Activated T-cell treated with anti-CD3 and anti-CD28 coated beads, Interleukin-2, amount 50 U/mL, for 4 hours (primary cell): ENCODE results near the gene MOB2. TPM values are rescaled to one million over a fixed set of nuclear protein-coding genes. Genes with fewer than 3 reads are reported as not detected.

Experiments used
- ATAC-seq, 2 donors: fragments of 200-7000 bp; cut with Tn5 transposase; one replicate each; pipeline ENCODE4 v1.10.0; 2021
- DNase-seq: peaks from one replicate; pipeline ENCODE4 v3.0.0-alpha.2; 2020
- H3K27me3 Mint-ChIP-seq: one replicate; pipeline ENCODE4 v1.8.0; 2021; ENCODE audit warnings: low read depth, mixed read lengths
- H3K36me3 Mint-ChIP-seq: one replicate; pipeline ENCODE4 v1.8.0; 2022; ENCODE audit warnings: mixed read lengths; ENCODE audit not compliant: insufficient read depth
- H3K4me1 Mint-ChIP-seq: one replicate; pipeline ENCODE4 v1.8.0; 2021; ENCODE audit warnings: low read depth, mixed read lengths
- H3K4me3 Mint-ChIP-seq: one replicate; pipeline ENCODE4 v1.8.0; 2021; ENCODE audit warnings: mild to moderate bottlenecking, moderate library complexity, mixed read lengths
- H3K9me3 Mint-ChIP-seq: one replicate; pipeline ENCODE4 v1.8.0; 2021; ENCODE audit warnings: mixed read lengths
- total RNA-seq, 3 donors: library from RNA; stranded (reverse); gene quantifications; one replicate each; pipeline ENCODE4 v1.2.1, GENCODE V29; 2021

MOB2 gene
- total RNA-seq, 3 donors from 2014 or later = 17.7 to 20.1 (median 18.2) TPM

- ATAC-seq (no peak), DNase-seq (no peak)
- no peaks in the 10 kb centered on the region for H3K9me3 Mint-ChIP-seq
- peaks cover 15% of the 10 kb centered on the region for H3K36me3 Mint-ChIP-seq
- peaks cover 5% of the 10 kb centered on the region for H3K4me1 Mint-ChIP-seq
- no peaks in the 10 kb centered on the region for H3K27me3 Mint-ChIP-seq
- H3K4me3 Mint-ChIP-seq = no peak overlapping the region
Measured at GRCh38 chr11:1480191-1480554, 6.4 kb downstream of the MOB2 start.

DNA sequence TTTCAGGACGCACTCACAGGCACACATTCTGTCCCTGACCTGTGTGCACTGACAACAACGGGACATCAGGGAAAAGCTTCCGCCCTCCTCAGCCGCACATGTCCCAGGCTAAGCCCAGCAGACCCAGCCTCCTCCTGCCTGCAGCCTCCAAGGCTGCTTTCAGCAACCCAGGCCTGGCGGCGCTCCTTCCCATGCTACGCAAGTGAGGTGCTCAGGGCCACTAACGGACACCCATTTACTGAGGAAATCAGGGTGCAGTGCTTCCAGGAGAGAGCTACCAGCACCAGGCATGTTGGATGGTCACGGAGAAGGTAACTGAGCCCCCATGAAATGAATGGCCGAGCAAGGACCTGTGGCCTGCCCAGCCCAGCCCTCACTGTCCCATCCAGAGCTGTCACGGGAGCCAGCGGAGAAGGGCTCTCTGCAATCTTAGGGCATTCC is 6.9 kb downstream of the MOB2 start:
- Mint-ChIP-seq H3K36me3 (peaks cover 16% of the 10 kb centered on the region), H3K4me1 (peaks cover under 1% of the 10 kb centered on the region), H3K9me3 (no peaks in the 10 kb centered on the region), H3K4me3 (no peak overlapping the region), H3K27me3 (no peaks in the 10 kb centered on the region)
- ATAC-seq = no peak
- no peak for DNase-seq

DNA sequence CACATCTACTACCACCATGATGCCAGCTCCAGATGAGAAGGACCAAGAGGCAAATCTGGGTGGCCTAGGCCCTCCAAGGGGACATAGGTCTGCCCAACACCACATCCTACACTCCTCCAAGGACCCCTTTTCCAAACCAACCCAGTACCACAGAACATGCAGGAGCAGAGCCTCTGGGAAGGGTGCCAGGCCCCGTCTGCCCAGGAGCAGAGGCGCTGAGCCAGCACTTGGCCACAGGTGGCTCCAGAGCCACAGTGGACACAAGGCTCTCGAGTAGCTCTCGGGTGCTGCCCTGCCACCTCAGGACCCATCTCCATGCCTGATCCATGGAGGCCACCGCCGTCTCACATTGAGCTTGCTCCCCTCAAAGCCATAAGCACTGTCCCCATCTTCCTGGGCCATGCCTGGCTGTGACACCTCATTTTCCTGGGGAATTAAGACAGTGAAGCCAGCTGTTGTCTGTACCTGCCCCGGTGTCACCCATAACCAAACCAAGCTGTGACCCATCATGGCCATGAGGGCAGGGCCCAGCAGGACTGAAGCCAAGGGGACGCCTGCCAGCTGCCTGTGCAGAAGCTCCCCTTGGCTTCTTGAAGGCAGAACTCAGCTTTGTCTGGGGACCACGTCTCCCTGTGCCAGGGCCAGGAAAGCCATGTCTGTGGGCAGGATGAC is 7.4 kb downstream of the MOB2 start:
- DNase-seq = no peak
- no peaks in the 10 kb centered on the region for H3K27me3 Mint-ChIP-seq
- peaks cover 18% of the 10 kb centered on the region for H3K36me3 Mint-ChIP-seq
- H3K4me1 Mint-ChIP-seq = no peaks in the 10 kb centered on the region
- ATAC-seq = no peak
- no peaks in the 10 kb centered on the region for H3K9me3 Mint-ChIP-seq
- H3K4me3 Mint-ChIP-seq = no peak overlapping the region

GRCh38 chr11:1478544-1478943 is 8.0 kb downstream of the MOB2 start:
- DNase-seq = no peak
- no peaks in the 10 kb centered on the region for H3K4me1 Mint-ChIP-seq
- H3K4me3 Mint-ChIP-seq = no peak overlapping the region
- ATAC-seq = no peak
- H3K36me3 Mint-ChIP-seq = peaks cover 20% of the 10 kb centered on the region
- H3K9me3 Mint-ChIP-seq = no peaks in the 10 kb centered on the region
- no peaks in the 10 kb centered on the region for H3K27me3 Mint-ChIP-seq

DNA sequence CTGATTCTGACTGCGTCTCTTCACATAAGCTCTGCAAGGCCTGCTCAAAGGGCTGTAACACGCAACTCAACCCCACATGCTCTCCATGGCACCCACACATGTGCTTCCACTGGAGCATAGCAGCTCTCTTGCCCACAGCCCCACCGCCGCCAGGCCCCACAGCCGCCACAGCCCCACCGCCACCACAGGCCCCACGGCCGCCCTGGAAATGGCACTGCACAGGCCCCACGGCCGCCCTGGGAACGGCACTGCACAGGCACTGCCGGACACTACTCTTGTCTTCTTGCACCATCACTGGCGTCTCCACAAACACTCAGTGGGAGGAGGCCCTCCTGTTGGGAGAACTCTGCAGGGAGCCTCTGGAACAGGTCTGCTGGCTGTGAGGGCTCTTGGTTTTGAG is 8.6 kb downstream of the MOB2 start:
- ATAC-seq = no peak
- no peak for DNase-seq
- no peaks in the 10 kb centered on the region for H3K4me1 Mint-ChIP-seq
- no peaks in the 10 kb centered on the region for H3K9me3 Mint-ChIP-seq
- no peak overlapping the region for H3K4me3 Mint-ChIP-seq
- no peaks in the 10 kb centered on the region for H3K27me3 Mint-ChIP-seq
- peaks cover 20% of the 10 kb centered on the region for H3K36me3 Mint-ChIP-seq

DNA sequence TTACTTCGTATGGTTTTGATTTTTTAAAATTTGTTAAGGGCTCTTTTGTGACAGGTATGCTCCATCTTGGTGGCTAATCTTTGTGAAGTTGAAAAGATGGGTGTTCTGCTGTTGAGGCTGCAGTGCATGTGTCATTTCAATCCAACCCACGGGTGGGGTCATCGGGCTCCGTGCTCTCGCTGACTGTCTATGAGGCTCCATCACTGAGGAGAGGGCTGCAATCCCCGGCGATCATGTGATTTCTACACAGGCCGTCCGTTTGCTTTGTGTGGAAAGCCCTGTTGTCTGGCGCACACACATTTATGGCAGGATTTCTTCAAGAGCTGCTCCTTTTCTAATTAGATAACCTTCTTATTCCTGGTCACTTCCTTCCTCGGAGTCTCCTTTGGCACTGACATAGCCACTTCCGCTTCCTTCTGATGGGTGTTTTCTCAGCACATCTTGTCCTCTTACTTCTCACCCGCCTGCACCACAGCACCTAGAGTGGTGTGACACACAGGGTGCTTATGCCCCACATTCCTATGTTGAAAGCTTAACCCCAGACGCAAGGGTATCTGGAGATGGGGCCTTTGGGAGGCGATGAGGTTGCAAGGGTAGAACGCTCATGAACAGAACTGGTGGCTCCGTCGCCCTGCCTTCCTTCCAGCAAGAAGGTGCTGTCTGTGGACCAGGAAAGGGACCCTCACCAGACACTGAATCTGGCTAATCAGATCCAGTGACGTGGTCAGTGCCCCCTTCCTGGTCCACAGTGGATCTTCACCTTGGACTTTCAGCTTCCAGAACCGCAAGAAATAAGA is 9.4 kb downstream of the MOB2 start:
- peaks cover 20% of the 10 kb centered on the region for H3K36me3 Mint-ChIP-seq
- no peaks in the 10 kb centered on the region for H3K9me3 Mint-ChIP-seq
- DNase-seq (no peak), ATAC-seq (no peak)
- H3K4me1 Mint-ChIP-seq = no peaks in the 10 kb centered on the region
- no peaks in the 10 kb centered on the region for H3K27me3 Mint-ChIP-seq
- H3K4me3 Mint-ChIP-seq = no peak overlapping the region

DNA sequence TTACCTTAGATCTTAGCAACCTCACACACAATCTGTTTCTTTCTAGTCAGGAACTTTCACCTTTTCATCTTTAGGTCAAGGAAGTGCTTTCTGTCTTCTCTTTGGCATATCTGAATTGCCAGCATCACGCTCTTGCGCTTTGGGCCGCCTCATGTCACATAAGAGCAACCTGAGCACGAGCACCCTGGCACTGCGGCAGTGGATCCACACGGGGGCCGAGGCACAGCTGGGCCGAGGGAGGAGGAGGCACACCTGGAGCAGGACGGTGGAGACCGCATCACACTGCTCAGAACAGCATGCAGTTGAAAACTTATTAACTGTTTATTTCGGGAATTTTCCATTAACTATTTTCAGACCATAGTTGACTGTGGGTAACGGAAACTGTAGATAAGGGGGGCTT is 10.7 kb downstream of the MOB2 start:
- ATAC-seq (no peak), DNase-seq (no peak)
- Mint-ChIP-seq H3K4me1 (no peaks in the 10 kb centered on the region), H3K4me3 (no peak overlapping the region), H3K36me3 (peaks cover 25% of the 10 kb centered on the region), H3K9me3 (no peaks in the 10 kb centered on the region), H3K27me3 (no peaks in the 10 kb centered on the region)

DNA sequence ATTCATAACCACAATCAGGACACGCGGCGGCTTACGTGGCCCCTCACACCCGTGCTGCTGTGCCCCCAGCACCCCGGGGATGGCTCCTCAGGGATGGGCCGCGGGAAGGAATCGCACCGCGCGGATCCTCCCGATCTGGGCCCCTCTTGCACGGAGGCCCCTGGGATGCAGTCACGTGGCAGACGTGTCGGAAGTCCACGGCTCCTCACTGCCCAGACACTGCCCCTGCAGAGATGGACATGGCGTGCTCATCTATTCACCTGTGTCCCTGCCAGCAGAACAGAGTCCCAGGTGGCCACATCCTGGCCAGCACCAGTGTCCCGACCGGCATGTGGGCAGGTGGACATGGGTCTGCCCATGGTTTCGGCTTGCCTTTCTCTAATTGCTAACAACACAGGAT is 12.8 kb downstream of the MOB2 start:
- no peak overlapping the region for H3K4me3 Mint-ChIP-seq
- no peaks in the 10 kb centered on the region for H3K9me3 Mint-ChIP-seq
- no peaks in the 10 kb centered on the region for H3K27me3 Mint-ChIP-seq
- ATAC-seq = no peak
- H3K36me3 Mint-ChIP-seq = peaks cover 24% of the 10 kb centered on the region
- DNase-seq = no peak
- no peaks in the 10 kb centered on the region for H3K4me1 Mint-ChIP-seq

GRCh38 chr11:1473011-1473628 is 13.5 kb downstream of the MOB2 start:
- Mint-ChIP-seq H3K9me3 (no peaks in the 10 kb centered on the region), H3K4me3 (no peak overlapping the region), H3K27me3 (no peaks in the 10 kb centered on the region), H3K36me3 (peaks cover 21% of the 10 kb centered on the region), H3K4me1 (no peaks in the 10 kb centered on the region)
- no peak for DNase-seq
- ATAC-seq = no peak

GRCh38 chr11:1472180-1473005 is 14.2 kb downstream of the MOB2 start:
- Mint-ChIP-seq H3K27me3 (no peaks in the 10 kb centered on the region), H3K4me1 (no peaks in the 10 kb centered on the region), H3K4me3 (no peak overlapping the region), H3K36me3 (peaks cover 20% of the 10 kb centered on the region), H3K9me3 (no peaks in the 10 kb centered on the region)
- ATAC-seq (no peak), DNase-seq (no peak)

DNA sequence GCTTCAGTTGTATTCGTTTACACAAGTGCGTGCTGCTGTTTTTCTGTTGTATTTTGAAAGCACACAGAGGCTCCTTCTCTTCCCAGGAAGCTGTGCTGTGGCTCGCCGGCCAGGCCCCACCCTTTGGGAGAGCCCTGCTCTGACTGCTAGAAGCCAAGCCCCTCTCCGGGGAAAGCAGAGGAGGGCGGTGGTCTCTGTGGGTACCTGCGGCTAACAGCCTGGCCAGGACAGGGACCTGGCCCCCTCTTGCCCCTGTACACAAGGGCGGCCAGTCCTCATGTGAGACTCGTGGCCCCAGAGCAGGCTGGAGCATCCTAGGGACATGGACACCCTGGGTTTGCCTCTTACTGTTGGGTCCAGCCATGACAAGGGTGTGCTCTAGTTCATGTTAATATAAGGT is 14.8 kb downstream of the MOB2 start:
- H3K27me3 Mint-ChIP-seq = no peaks in the 10 kb centered on the region
- H3K4me1 Mint-ChIP-seq = no peaks in the 10 kb centered on the region
- H3K9me3 Mint-ChIP-seq = no peaks in the 10 kb centered on the region
- H3K36me3 Mint-ChIP-seq = peaks cover 22% of the 10 kb centered on the region
- no peak overlapping the region for H3K4me3 Mint-ChIP-seq
- no peak for ATAC-seq
- no peak for DNase-seq

- peaks cover 18% of the 10 kb centered on the region for H3K36me3 Mint-ChIP-seq
- no peaks in the 10 kb centered on the region for H3K4me1 Mint-ChIP-seq
- no peaks in the 10 kb centered on the region for H3K9me3 Mint-ChIP-seq
- H3K4me3 Mint-ChIP-seq = no peak overlapping the region
- no peaks in the 10 kb centered on the region for H3K27me3 Mint-ChIP-seq
- ATAC-seq (no peak), DNase-seq (no peak)
Measured at GRCh38 chr11:1470681-1471611, 15.6 kb downstream of the MOB2 start.

- Mint-ChIP-seq H3K36me3 (peaks cover 23% of the 10 kb centered on the region), H3K4me1 (no peaks in the 10 kb centered on the region), H3K27me3 (no peaks in the 10 kb centered on the region), H3K9me3 (no peaks in the 10 kb centered on the region), H3K4me3 (no peak overlapping the region)
- no peak for DNase-seq
- ATAC-seq = no peak
Measured at GRCh38 chr11:1469911-1470680, 16.5 kb downstream of the MOB2 start.
